HepG2 (cell line): ENCODE data around the gene ANXA11. TPM values are rescaled to one million over a fixed set of nuclear protein-coding genes. Genes with fewer than 3 reads are reported as not detected.

Experiments
- ATAC-seq: fragments of 200-7000 bp; cut with Tn5 transposase; 3 replicates; pipeline ENCODE4 v1.9.1; 2020; ENCODE audit warnings: mild to moderate bottlenecking, moderate library complexity
- BruUV-seq: library from RNA; stranded (reverse); fragments of 400-500 nt; replicated peaks from 2 replicates; lab custom pipeline; 2021; lab: Mats Ljungman, UMichigan
- CTCF ChIA-PET: fragments of 300-600 bp; formaldehyde crosslinking; extraction: SDS; loops from one replicate; lab custom pipeline; 2021; ENCODE audit warnings: low total read pairs, inconsistent platforms, low intra/inter-chr PET ratio; lab: Yijun Ruan, JAX
- POLR2A ChIA-PET: fragments of 350-600 bp; sonication (Branson Sonifier 250); formaldehyde crosslinking; loops from one replicate; lab custom pipeline; 2020; ENCODE audit warnings: antibody characterized with exemption, inconsistent platforms; lab: Yijun Ruan, JAX
- DNase-seq: peaks from one replicate; pipeline ENCODE4 v3.0.0-alpha.2; 2015; ENCODE audit warnings: low spot score
- FAIRE-seq: peaks from 3 replicates; lab custom pipeline; 2011; peaks lifted over from hg19 to GRCh38; lab: Jason Lieb, UNC
- H2AFZ ChIP-seq: one replicate; pipeline ENCODE4 v1.6.1; 2011; ENCODE audit warnings: low read length, inconsistent platforms
- H3K27ac ChIP-seq: fragments of 300-600 bp; 3 replicates; pipeline ENCODE4 v1.8.0; 2011; ENCODE audit warnings: mixed run types, mild to moderate bottlenecking, mixed read lengths, low read length, inconsistent platforms; ENCODE audit not compliant: insufficient read depth; ENCODE audit errors: extremely low read length
- H3K27me3 ChIP-seq, 2 experiments: fragments of 200-600 bp in 1 of 2; 2 replicates in 1 of 2; 3 replicates in 1 of 2; pipeline versions ENCODE4 v1.6.0 to v1.8.0; 2011; ENCODE audit warnings: low read length in 2 of 2, mild to moderate bottlenecking in 2 of 2, moderate library complexity in 2 of 2, inconsistent platforms in 1 of 2; ENCODE audit not compliant: insufficient read depth in 2 of 2, control insufficient read depth in 1 of 2
- H3K36me3 ChIP-seq, 2 experiments: fragments of 200-600 bp in 1 of 2; replicated peaks in 1 of 2; 2 replicates in 1 of 2; 3 replicates in 1 of 2; pipeline versions ENCODE4 v1.5.1 to v1.8.0; 2011; ENCODE audit warnings: low read length in 2 of 2, inconsistent platforms in 1 of 2; ENCODE audit not compliant: insufficient read depth in 2 of 2, control insufficient read depth in 1 of 2
- H3K4me1 ChIP-seq: 2 replicates; pipeline ENCODE4 v1.5.1; 2012; ENCODE audit warnings: low read length, inconsistent platforms; ENCODE audit not compliant: insufficient read depth
- H3K4me2 ChIP-seq: 2 replicates; pipeline ENCODE4 v1.6.0; 2011; ENCODE audit warnings: low read depth, low read length, inconsistent platforms
- H3K4me3 ChIP-seq, 3 experiments: fragments of 200-600 bp in 1 of 3; sonication (generic), shearing (Covaris generic) in 1 of 3; replicated peaks in 1 of 3; 2 replicates each; pipeline ENCODE4 v1.5.1; 2011 to 2016; ENCODE audit warnings: low read length in 3 of 3, inconsistent platforms in 2 of 3, low read depth in 2 of 3, mild to moderate bottlenecking in 2 of 3, control low read depth in 1 of 3, mixed read lengths in 1 of 3; ENCODE audit not compliant: insufficient read depth in 1 of 3
- H3K79me2 ChIP-seq: one replicate; pipeline ENCODE4 v1.6.1; 2011; ENCODE audit warnings: low read length, inconsistent platforms; ENCODE audit not compliant: insufficient read depth
- H3K9ac ChIP-seq: 2 replicates; pipeline ENCODE4 v1.6.0; 2011; ENCODE audit warnings: mild to moderate bottlenecking, low read depth, low read length, inconsistent platforms; ENCODE audit not compliant: insufficient read depth
- H3K9me3 ChIP-seq: 2 replicates; pipeline ENCODE4 v1.5.1; 2012; ENCODE audit warnings: mild to moderate bottlenecking, low read length
- H4K20me1 ChIP-seq: 2 replicates; pipeline ENCODE4 v1.6.0; 2011; ENCODE audit warnings: inconsistent platforms, mild to moderate bottlenecking, low read length, moderate library complexity; ENCODE audit not compliant: insufficient read depth
- KAT8 ChIP-seq: IDR thresholded peaks from 2 replicates; pipeline ENCODE4 v1.6.1; 2016; ENCODE audit warnings: missing genetic modification reagents, missing compliant biosample characterization
- ZNF138 ChIP-seq: sonication (generic); formaldehyde crosslinking; IDR thresholded peaks from 2 replicates; pipeline ENCODE4 v1.5.0; 2020; ENCODE audit warnings: mild to moderate bottlenecking, low read depth, missing genetic modification reagents
- ZNF557 ChIP-seq: sonication (generic); formaldehyde crosslinking; IDR thresholded peaks from 2 replicates; pipeline ENCODE4 v1.4.0; 2020; ENCODE audit warnings: missing genetic modification reagents
- WGBS: methylation state at CpG from one replicate; pipeline ENCODE4 v1.1.6; 2017; ENCODE audit warnings: low lambda C conversion rate; 5-methylcytosine and 5-hydroxymethylcytosine counted together
- in situ Hi-C: cut with HindIII; loops from 2 replicates; pipeline ENCODE4 v1.10.0; 2017; ENCODE audit warnings: low pct_unique_long_range_greater_than_20kb; ENCODE audit not compliant: extremely low pct_ligation_motif_present
- intact Hi-C: fragments of 100-400 bp; cut with micrococcal nuclease; formaldehyde crosslinking; loops from one replicate; pipeline ENCODE4 v1.10.0; 2022; ENCODE audit not compliant: unreplicated experiment
- polyA plus RNA-seq, 8 experiments: library from polyadenylated mRNA; depleted of rRNA in 3 of 8; stranded (reverse) in 7 of 8; unstranded in 1 of 8; fragments of >200 nt; fragmentation: Illumina TruSeq in 4 of 8; extraction: Trizol in 4 of 8; gene quantifications; 2 replicates each; pipeline versions ENCODE4 v1.2.1 to v1.2.3, GENCODE V29; 2011 to 2016; ENCODE audit warnings: low read depth in 4 of 8, missing spikeins in 1 of 8, mixed read lengths in 1 of 8; ENCODE audit not compliant: insufficient read depth in 1 of 8
- total RNA-seq, 5 experiments: library from RNA; depleted of rRNA; stranded (reverse); fragments of >200 nt; fragmentation: Illumina TruSeq; extraction: Trizol; gene quantifications; 2 replicates each; pipeline ENCODE4 v1.2.3, GENCODE V29; 2016; ENCODE audit warnings: low read depth in 1 of 5
- TF ChIP-seq, protein P1 (sequence below): sonication (generic); formaldehyde crosslinking; IDR thresholded peaks from 2 replicates; pipeline ENCODE4 v1.5.1; 2020; ENCODE audit warnings: missing genetic modification reagents, mild to moderate bottlenecking, borderline replicate concordance
- TF ChIP-seq, protein P2 (sequence below): sonication (generic); formaldehyde crosslinking; IDR thresholded peaks from 2 replicates; pipeline ENCODE4 v1.4.0; 2020; ENCODE audit warnings: missing genetic modification reagents, borderline replicate concordance
- TF ChIP-seq, protein P3 (sequence below): sonication (generic); formaldehyde crosslinking; IDR thresholded peaks from 2 replicates; pipeline ENCODE4 v1.5.0; 2020; ENCODE audit warnings: missing genetic modification reagents, mild to moderate bottlenecking, borderline replicate concordance

ANXA11 gene
- total and polyA plus RNA-seq, 2 of the 13 experiments (the other 11 are each of a cell fraction or from before 2014, with no cell fraction given): 30.6 to 51.5 TPM

DNA sequence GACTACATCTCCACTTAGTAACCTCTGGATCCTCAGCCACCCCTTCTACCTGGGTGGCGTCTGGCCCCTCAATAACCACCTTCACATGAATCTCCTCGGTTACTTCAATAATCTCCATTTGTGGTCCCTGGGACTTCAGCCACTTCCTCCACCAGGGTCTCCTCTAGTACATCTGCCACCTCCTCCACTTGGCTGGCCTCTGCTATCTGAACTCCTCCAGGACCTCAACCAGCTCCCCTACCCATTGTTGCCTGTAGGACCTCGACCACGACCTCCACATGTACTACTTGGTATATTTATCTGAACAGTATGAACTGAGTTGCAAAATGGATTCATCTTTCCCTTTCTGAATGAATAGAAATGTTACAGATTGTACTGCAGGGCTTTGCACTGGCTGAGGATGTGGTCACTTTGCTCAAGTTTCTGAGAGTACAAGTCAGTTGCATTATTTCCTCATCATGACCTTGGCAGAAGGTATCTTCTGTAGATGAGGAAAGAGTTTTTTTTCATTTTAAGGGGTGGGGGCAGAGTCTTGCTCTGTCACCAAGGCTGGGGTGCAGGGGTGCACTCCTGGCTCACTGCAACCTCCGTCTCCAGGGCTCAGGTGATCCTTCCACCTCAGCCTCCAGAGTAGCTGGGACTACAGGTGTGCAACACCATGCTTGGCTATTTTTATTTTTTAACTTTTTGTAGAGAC is 48.1 kb upstream of the ANXA11 start:
- TF ChIP-seq, protein P1, sequence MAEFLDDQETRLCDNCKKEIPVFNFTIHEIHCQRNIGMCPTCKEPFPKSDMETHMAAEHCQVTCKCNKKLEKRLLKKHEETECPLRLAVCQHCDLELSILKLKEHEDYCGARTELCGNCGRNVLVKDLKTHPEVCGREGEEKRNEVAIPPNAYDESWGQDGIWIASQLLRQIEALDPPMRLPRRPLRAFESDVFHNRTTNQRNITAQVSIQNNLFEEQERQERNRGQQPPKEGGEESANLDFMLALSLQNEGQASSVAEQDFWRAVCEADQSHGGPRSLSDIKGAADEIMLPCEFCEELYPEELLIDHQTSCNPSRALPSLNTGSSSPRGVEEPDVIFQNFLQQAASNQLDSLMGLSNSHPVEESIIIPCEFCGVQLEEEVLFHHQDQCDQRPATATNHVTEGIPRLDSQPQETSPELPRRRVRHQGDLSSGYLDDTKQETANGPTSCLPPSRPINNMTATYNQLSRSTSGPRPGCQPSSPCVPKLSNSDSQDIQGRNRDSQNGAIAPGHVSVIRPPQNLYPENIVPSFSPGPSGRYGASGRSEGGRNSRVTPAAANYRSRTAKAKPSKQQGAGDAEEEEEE (CRISPR knock-in tag): no peak
- TF ChIP-seq, protein P2, sequence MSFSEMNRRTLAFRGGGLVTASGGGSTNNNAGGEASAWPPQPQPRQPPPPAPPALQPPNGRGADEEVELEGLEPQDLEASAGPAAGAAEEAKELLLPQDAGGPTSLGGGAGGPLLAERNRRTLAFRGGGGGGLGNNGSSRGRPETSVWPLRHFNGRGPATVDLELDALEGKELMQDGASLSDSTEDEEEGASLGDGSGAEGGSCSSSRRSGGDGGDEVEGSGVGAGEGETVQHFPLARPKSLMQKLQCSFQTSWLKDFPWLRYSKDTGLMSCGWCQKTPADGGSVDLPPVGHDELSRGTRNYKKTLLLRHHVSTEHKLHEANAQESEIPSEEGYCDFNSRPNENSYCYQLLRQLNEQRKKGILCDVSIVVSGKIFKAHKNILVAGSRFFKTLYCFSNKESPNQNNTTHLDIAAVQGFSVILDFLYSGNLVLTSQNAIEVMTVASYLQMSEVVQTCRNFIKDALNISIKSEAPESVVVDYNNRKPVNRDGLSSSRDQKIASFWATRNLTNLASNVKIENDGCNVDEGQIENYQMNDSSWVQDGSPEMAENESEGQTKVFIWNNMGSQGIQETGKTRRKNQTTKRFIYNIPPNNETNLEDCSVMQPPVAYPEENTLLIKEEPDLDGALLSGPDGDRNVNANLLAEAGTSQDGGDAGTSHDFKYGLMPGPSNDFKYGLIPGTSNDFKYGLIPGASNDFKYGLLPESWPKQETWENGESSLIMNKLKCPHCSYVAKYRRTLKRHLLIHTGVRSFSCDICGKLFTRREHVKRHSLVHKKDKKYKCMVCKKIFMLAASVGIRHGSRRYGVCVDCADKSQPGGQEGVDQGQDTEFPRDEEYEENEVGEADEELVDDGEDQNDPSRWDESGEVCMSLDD: no peak
- TF ChIP-seq ZNF557 (no peak), KAT8 (CRISPR knock-in tag) (no peak), ZNF138 (CRISPR knock-in tag) (no peak)
- TF ChIP-seq, protein P3, sequence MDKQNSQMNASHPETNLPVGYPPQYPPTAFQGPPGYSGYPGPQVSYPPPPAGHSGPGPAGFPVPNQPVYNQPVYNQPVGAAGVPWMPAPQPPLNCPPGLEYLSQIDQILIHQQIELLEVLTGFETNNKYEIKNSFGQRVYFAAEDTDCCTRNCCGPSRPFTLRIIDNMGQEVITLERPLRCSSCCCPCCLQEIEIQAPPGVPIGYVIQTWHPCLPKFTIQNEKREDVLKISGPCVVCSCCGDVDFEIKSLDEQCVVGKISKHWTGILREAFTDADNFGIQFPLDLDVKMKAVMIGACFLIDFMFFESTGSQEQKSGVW (CRISPR knock-in tag): no peak
- no peak overlapping the region for H3K27ac ChIP-seq
- no peak overlapping the region for H3K4me2 ChIP-seq
- DNase-seq (no peak), FAIRE-seq (no peak), ATAC-seq (no peak)
- H3K36me3 ChIP-seq: no peaks in the 10 kb centered on the region
- CTCF ChIA-PET: no interaction called here
- no peak overlapping the region for H3K4me3 ChIP-seq
- BruUV-seq: no TSS peak
- H3K9me3 ChIP-seq: no peaks in the 10 kb centered on the region
- intact Hi-C loops (no loop called here), in situ Hi-C loops (loop anchor here (25.0 kb wide), 1 partner anchor 259 kb away; no protein-coding TSS in a partner anchor)
- no peaks in the 10 kb centered on the region for H4K20me1 ChIP-seq
- WGBS: 16% methylated on average over 5 of the region's 5 CpGs
- no peak overlapping the region for H3K9ac ChIP-seq
- no peak overlapping the region for H2AFZ ChIP-seq
- peaks cover 0 to 13% of the 10 kb centered on the region in 2 experiments; a peak in 4 of 5 replicates for H3K27me3 ChIP-seq
- POLR2A ChIA-PET: no interaction called here
- H3K4me1 ChIP-seq: no peaks in the 10 kb centered on the region
- no peaks in the 10 kb centered on the region for H3K79me2 ChIP-seq
